ENCODE data around the gene MEGF8.
A peak's percentile ranks its signal among the peaks of the same experiment; 100 is the strongest.

The MEGF8 gene

DNA sequence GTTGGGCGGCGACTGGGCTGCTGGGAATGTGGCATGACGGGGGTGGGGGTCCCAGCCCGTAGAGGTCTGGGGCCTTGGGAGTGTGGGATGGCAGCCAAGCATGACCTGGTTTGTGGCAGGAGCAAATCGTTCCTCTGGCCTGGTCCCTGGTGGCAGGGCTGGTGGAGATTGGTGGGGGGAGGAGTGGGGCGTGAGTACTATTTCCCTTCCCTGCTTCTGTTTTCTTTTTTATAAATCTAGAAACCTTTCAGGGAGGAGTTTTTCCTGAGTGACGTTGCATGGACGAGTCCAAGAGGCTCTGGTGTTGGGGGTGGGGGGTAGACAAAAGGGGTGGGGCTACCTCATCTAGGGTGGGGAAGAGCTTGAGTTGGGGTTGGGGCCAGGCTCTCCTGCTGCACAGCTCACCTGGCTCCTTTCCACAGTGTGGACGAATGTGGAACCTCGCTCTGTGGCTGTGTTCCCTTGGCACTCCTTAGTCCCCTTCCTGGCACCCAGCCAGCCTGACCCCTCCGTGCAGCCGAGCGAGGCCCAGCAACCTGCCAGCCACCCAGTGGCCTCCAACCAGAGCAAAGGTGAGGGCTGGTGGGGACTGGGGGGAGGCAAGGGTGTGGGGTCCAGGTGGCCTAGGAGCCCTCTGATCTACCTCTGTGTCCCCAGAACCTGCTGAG is 39.0 kb upstream of the MEGF8 start:
- no peak for DNase-seq

DNA sequence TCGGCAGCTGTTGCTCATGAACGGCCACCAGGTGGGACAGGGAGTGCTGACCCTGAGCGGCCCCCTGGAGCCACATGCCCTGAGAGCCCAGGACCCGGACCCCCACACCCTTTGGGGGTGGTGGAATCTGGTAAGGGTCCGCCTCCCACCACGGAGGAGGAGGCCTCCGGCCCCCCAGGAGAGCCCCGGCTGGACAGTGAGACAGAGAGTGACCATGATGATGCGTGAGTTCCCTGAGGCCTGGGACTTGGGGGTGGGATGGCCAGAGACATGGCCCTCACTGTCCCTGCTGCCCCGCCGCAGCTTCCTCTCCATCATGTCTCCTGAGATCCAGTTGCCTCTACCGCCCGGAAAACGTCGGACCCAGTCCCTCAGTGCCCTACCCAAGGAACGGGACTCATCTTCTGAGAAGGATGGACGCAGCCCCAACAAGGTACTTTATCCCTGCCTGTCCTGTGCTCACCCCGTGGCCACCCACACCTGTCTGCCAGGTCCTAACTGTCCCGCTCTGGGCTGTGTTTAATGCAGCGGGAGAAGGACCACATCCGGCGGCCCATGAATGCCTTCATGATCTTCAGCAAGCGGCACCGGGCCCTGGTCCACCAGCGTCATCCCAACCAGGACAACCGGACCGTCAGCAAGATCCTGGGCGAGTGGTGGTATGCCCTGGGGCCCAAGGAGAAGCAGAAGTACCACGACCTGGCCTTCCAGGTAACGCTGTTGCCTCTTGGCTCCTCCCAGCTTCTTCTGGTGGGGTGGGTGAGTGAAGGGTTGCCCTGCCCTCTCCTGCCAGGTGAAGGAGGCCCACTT is 38.2 kb upstream of the MEGF8 start:
- no peak for DNase-seq

- no peak for DNase-seq
Measured at GRCh38 chr19:42287827-42288107, 37.7 kb upstream of the MEGF8 start.

DNA sequence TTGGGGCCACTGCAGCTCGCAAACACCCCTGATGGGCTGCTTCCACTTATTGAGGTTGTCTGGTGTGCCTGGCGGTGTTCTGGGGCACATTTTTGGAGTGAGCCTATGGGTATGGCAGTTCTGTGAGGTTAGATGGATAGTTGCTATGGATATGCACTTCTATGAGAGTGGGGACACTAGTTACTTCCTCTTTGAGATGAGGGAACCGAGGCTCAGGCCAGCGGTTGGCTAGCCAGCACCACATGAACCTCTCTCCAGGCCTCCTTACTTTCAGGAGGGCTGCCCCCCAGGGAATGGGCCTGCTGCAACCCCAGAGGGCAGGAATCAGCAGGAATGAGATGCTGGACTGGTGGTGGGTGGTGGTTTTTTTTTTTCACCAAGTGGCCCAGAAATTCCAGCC is 37.0 kb upstream of the MEGF8 start:
- no peak for DNase-seq

DNA sequence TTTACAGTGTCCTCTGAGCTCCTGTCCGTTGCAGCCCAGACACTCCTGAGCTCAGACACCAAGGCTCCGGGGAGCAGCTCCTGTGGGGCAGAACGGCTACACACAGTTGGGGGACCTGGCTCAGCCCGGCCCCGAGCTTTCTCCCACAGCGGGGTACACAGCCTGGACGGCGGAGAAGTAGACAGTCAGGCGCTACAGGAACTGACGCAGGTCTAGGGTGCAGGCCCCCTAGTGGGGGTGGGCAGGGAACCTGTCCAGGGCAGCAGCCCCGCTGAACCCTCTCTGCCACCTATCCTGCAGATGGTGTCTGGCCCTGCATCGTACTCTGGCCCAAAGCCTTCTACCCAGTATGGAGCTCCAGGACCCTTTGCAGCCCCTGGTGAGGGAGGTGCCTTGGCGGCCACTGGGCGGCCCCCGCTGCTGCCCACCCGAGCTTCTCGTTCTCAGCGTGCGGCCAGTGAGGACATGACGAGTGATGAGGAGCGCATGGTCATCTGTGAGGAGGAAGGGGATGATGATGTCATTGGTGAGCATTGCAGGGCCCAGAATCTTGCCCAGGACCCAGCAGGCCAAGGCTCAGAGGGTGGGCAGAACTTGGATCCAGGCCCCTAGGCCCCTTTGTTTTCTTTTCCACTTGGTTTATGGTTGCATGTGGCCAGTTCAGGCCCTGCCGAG is 36.4 kb upstream of the MEGF8 start:
- DNase-seq, result no peak

DNA sequence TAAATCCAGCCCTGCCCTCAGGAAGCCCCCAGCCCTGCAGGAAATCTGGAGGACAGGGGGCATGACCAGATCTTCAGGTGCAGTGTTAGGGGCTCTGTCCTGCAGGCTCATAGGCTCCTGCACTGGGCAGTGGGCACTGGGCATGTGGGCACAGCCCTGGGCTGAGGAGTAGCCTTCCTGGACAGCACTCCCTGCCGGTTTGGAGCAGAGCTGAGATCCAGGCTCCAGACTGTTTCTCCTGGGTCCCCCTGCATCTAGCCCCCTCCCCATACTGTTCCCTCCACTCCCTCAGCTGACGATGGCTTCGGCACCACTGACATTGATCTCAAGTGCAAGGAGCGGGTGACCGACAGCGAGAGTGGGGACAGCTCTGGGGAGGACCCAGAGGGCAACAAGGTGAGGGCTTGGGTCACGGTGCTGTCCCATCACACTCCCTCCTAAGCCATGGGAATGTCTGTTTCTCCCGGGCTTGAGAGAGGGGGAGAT is 35.8 kb upstream of the MEGF8 start:
- no peak for DNase-seq

GRCh38 chr19:42290136-42290522 is 35.3 kb upstream of the MEGF8 start:
- no peak for DNase-seq

- peak; percentile 64 for DNase-seq
Measured at GRCh38 chr19:42290523-42291434, 34.7 kb upstream of the MEGF8 start.

DNA sequence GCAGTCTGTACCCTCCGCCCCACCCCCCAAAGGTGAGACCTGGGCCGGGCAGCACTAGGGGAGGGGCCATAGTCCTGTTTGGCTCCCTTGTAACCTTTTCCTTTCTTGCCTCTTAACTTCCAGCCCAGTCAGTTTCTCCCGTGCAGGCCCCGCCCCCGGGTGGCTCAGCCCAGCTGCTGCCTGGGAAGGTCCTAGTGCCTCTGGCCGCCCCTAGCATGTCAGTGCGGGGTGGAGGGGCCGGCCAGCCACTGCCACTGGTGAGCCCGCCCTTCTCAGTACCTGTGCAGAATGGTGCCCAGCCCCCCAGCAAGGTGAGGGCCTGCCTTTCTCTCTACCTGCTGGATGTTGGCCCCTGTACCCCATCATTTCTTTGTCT is 34.0 kb upstream of the MEGF8 start:
- DNase-seq, result no peak

- DNase-seq, result no peak
Measured at GRCh38 chr19:42292042-42292960, 33.1 kb upstream of the MEGF8 start.

- DNase-seq, result no peak
Measured at GRCh38 chr19:42292963-42293362, 32.5 kb upstream of the MEGF8 start.

DNA sequence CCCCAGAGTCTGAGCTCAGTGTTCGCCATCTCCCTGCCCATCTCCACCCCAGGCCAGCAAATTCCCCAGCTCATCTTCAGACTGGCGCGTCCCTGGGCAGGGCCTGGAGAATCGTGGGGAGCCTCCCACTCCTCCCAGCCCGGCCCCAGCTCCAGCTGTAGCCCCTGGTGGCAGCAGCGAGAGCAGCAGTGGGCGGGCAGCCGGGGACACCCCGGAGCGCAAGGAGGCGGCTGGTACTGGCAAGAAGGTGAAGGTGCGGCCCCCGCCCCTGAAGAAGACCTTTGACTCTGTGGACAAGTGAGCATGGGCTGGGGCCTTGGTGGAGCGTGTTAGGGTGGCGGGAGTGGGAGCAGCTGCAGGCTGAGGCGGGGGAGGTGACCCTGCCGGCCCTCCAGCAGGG is 31.9 kb upstream of the MEGF8 start:
- no peak for DNase-seq

- DNase-seq, result no peak
Measured at GRCh38 chr19:42293948-42294347, 31.5 kb upstream of the MEGF8 start.

GRCh38 chr19:42294471-42295137 is 30.8 kb upstream of the MEGF8 start:
- DNase-seq, result no peak

- DNase-seq, result no peak
Measured at GRCh38 chr19:42295342-42295741, 30.1 kb upstream of the MEGF8 start.

DNA sequence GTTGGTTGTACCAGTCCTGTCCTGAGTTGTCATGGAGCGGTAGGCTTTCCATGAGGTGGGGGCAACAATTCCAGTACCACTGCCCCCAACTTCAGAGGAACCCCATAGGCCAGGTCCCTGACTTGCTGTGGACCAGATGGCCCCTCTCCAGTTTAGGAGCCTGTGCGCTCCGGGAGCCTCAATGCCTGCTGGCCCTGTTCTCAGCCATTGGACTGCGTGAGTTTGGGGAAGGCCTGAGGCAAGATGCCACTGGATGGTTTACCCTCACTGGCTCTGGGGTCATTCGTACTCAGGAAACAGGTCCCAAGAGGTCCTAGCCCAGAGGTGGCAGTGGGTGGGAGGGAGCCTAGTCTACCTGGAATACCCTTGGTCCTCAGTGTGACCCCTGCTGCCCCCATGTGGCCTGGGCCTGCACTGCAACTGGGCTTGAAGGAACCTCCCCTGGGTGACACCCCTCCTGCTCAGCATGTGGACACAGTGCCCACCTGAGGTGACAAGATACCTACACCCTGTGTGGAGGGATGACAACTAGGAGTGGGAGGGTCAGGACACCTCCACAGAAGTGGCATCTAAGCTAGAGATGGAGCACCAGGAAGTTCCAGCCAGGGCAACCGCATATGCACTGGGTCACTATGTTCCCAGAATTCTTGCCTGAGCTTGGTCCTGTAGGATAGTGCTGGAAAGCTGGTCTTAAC is 29.5 kb upstream of the MEGF8 start:
- peak; percentile 82 for DNase-seq

DNA sequence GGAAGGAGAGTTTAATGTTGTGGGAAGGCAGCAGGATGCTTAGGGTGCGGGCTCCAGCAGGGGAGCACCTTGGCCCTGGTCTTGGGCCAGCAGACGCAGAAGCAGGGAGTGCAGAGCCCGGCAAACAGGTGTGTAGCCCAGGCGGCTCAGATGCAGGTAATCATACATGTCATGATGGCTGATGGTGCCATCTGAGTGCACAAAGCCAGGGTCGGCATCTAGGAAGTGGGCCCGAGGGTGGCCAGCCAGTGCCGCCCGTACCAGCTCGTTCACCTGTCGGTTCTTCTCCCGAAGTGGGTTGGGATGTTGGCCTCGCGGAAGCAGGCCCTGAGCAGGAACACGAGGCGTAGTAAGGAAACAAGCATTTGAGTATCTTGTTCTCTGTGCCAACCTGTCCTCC is 28.4 kb upstream of the MEGF8 start:
- DNase-seq, result no peak

DNA sequence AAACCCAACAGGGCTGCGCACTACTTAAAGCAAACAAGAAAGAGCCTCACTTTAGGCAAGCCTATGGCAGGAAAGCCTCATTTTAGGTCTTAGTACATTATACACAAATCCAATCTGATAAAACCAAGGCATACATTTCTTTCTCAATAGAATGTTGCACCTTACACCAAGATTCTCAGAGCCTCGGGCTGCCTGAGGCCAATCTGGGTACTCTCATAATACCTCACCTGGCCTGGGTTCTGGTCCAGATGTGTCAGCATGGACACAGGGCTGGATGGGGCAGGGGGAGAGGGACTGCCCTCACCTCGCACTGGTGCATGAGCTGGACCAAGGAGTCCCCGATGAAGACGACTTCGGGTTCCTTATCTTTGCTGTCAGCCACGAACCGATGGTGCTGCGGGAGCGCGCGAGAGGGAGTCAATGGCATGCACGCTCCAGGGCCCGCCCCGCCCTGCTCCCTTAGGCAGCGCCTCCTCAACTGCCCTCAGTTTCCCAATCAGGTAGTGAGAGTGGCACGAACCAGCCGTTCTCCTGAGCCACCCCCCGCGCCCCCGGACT is 23.7 kb upstream of the MEGF8 start, which contains the start of gene PRR19:
PRR19 (plus strand) TSS at position 487 of the 558 bp plus-strand sequence. CDS start 7,453 bp downstream, outside the sequence.
- no peak for DNase-seq

DNA sequence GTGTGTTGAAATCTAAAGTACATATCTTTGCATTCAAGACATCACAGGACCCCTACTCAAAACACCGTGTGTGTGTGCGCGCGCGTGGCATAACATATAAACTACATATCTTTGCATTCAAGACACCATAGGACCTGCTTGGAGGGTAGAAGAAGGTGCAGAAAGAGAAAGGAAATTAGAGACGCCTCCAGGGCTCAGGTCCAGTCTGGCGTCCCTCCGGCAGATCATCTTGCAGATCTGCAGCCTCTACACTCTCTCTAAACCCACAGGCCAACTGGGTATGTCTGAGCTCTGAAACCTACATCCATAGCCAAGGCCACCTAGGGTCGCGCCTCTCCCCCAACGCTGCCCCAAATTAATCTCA is 22.4 kb upstream of the MEGF8 start:
- DNase-seq, result no peak

GRCh38 chr19:42303876-42304275 is 21.6 kb upstream of the MEGF8 start:
- DNase-seq, result no peak

Measured in CD4-positive, alpha-beta T cell treated with Interferon gamma for 1 hour (primary cell).